ENCODE data around the gene ZNF358. TPM values are rescaled to one million over a fixed set of nuclear protein-coding genes. Genes with fewer than 3 reads are reported as not detected.

Gene ZNF358
- total and polyA plus RNA-seq, 7 donors: 29.3 to 120 (median 64.5) TPM

DNA sequence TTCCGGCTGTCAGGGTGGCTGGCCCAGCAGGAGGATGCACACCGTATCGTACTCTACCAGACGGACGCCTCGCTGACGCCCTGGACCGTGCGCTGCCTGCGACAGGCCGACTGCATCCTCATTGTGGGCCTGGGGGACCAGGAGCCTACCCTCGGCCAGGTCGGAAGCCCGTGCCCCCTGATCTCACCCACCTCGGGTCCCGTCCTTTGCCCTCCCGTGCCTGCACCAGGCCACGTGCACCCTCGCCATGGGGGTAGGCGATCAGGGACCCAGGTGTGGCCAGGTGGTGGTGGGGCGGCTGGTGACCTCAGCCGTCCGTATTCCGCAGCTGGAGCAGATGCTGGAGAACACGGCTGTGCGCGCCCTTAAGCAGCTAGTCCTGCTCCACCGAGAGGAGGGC is 38.7 kb downstream of the ZNF358 start:
- DNase-seq: no peak
- intact Hi-C loops (cut with DNase I): no loop called here
- TF ChIP-seq EP300 (IDR thresholded peaks at IDR 0.05): no peak
- H3K27ac ChIP-seq: no peak overlapping the region
- H3K9me3 ChIP-seq: no peaks in the 10 kb centered on the region
- 93 to 94% methylated on average over 28 of the region's 28 CpGs for WGBS, 2 donors
- H3K27me3 ChIP-seq: no peaks in the 10 kb centered on the region
- peaks cover 30 to 82% (median 59%) of the 10 kb centered on the region in 4 donors for H3K36me3 ChIP-seq
- H3K4me1 ChIP-seq: peaks cover 0 to 11% (median 11%) of the 10 kb centered on the region in 4 donors
- no peak overlapping the region for H3K4me3 ChIP-seq

DNA sequence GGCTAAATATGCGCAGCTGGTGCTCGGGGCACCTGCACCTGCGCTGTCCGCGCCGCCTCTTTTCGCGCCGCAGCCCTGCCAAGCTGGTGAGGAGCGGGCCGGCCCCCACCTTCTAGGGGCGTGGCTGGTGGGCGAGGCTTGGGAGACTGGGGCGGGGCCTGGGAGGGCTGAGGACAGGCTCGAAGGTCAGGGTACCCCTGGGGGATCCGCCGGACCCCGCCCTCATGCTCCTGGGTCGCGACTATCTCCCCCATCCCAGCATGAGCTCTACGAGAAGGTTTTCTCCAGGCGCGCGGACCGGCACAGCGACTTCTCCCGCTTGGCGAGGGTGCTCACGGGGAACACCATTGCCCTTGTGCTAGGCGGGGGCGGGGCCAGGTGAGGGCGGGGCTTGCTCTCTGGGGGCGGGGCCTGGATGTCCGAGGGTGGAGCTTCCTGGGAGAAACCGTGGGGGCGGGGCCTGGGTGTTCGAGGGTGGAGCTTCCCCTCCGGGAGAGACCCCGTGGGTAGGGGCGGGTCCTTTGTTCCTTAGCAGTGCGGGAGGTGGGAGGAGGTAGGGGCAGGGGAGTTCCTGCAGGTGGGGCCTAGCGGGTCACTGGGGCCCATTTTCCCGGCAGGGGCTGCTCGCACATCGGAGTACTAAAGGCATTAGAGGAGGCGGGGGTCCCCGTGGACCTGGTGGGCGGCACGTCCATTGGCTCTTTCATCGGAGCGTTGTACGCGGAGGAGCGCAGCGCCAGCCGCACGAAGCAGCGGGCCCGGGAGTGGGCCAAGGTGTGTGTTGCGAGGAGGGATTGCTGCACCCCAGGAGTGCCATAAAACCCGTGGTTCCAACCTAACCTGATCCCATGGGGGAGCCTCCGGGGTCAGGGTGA is 39.3 kb downstream of the ZNF358 start:
- Histone ChIP-seq H3K27ac (no peak overlapping the region), H3K36me3 (peaks cover 28 to 83% (median 61%) of the 10 kb centered on the region in 4 donors), H3K27me3 (no peaks in the 10 kb centered on the region), H3K9me3 (no peaks in the 10 kb centered on the region), H3K4me3 (no peak overlapping the region), H3K4me1 (peaks cover 0 to 11% (median 11%) of the 10 kb centered on the region in 4 donors)
- 83 to 86% methylated on average over 62 of the region's 62 CpGs for WGBS, 2 donors
- no peak for DNase-seq
- TF ChIP-seq, protein P1, sequence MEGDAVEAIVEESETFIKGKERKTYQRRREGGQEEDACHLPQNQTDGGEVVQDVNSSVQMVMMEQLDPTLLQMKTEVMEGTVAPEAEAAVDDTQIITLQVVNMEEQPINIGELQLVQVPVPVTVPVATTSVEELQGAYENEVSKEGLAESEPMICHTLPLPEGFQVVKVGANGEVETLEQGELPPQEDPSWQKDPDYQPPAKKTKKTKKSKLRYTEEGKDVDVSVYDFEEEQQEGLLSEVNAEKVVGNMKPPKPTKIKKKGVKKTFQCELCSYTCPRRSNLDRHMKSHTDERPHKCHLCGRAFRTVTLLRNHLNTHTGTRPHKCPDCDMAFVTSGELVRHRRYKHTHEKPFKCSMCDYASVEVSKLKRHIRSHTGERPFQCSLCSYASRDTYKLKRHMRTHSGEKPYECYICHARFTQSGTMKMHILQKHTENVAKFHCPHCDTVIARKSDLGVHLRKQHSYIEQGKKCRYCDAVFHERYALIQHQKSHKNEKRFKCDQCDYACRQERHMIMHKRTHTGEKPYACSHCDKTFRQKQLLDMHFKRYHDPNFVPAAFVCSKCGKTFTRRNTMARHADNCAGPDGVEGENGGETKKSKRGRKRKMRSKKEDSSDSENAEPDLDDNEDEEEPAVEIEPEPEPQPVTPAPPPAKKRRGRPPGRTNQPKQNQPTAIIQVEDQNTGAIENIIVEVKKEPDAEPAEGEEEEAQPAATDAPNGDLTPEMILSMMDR (IDR thresholded peaks at IDR 0.05): no peak
- no peak for TF ChIP-seq POLR2A (IDR thresholded peaks at IDR 0.05)
- TF ChIP-seq EP300 (IDR thresholded peaks at IDR 0.05): no peak
- no peak for TF ChIP-seq POLR2AphosphoS5 (IDR thresholded peaks at IDR 0.05)
- intact Hi-C loops (cut with DNase I): no loop called here

DNA sequence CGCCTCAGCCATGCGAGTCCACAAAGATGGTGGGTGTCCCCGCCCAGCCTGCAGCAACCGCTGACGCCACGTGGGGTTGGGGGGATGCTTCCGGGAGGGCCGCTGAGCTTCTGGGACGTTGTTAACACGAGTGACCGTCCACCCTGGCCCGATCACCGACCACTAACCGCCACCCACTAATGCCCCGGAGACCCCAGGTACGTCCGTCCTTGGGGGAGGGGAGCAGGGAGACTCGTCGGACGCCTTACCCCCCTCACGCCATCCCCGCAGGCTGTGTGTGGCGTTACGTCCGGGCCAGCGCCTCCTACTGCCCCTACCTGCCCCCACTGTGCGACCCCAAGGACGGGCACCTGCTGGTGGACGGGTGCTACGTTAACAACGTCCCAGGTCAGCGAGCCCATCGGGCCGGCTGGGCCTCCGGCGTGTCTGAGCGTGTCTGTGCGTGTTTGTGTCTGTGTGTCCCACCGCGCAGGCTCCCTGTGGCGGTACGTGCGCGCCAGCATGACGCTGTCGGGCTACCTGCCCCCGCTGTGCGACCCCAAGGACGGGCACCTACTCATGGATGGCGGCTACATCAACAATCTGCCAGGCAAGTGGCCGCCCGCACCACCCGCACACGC is 40.9 kb downstream of the ZNF358 start:
- Histone ChIP-seq H3K27ac (no peak overlapping the region), H3K4me1 (peaks cover 0 to 1% (median under 1%) of the 10 kb centered on the region in 4 donors), H3K4me3 (no peak overlapping the region), H3K27me3 (no peaks in the 10 kb centered on the region), H3K9me3 (no peaks in the 10 kb centered on the region), H3K36me3 (peaks cover 30 to 92% (median 67%) of the 10 kb centered on the region in 4 donors)
- intact Hi-C loops (cut with DNase I): no loop called here
- no peak for DNase-seq
- WGBS, 2 donors: 96 to 97% methylated on average over 54 of the region's 54 CpGs
- TF ChIP-seq EP300 (IDR thresholded peaks at IDR 0.05): no peak
- TF ChIP-seq POLR2AphosphoS5 (IDR thresholded peaks at IDR 0.05): no peak
- no peak for TF ChIP-seq POLR2A (IDR thresholded peaks at IDR 0.05)
- TF ChIP-seq, protein P1 (IDR thresholded peaks at IDR 0.05): no peak

DNA sequence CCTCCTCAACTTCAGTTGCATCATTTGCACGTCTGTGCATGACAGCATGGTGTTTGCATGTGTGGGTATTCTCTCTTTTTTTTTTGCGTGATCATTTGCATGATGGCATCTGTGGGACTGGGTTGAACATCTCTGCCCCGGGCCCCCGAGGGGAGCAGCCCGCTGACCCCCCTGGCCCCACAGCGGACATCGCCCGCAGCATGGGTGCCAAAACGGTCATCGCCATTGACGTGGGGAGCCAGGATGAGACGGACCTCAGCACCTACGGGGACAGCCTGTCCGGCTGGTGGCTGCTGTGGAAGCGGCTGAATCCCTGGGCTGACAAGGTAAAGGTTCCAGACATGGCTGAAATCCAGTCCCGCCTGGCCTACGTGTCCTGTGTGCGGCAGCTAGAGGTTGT is 42.8 kb downstream of the ZNF358 start:
- H3K9me3 ChIP-seq: no peaks in the 10 kb centered on the region
- no peak overlapping the region for H3K27ac ChIP-seq
- H3K4me1 ChIP-seq: no peaks in the 10 kb centered on the region
- WGBS, 2 donors: 91 to 94% methylated on average over 18 of the region's 18 CpGs
- H3K27me3 ChIP-seq: no peaks in the 10 kb centered on the region
- TF ChIP-seq EP300 (IDR thresholded peaks at IDR 0.05): no peak
- no peak for TF ChIP-seq POLR2AphosphoS5 (IDR thresholded peaks at IDR 0.05)
- TF ChIP-seq, protein P1 (IDR thresholded peaks at IDR 0.05): no peak
- TF ChIP-seq POLR2A (IDR thresholded peaks at IDR 0.05): no peak
- intact Hi-C loops (cut with DNase I): no loop called here
- no peak for DNase-seq
- H3K36me3 ChIP-seq: peaks cover 30 to 82% (median 65%) of the 10 kb centered on the region in 4 donors
- no peak overlapping the region for H3K4me3 ChIP-seq

DNA sequence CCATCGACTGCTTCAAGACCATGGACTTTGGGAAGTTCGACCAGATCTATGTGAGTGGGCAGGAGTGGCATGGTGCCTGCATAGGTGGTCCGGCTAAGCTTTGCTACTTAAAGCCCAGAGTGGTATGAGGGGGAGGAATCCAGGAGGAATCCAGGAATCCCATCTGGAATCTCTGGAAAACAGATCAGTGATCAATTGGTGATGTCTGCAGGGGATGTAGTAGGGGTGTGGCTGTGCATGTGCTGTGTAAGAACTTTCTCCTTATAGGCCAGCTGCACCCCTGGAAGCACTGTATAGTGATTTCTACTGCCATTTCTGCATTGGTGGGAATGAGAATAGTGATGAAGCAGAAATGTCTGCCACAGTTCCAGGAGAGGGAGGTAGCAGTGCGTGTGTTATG is 43.2 kb downstream of the ZNF358 start:
- TF ChIP-seq EP300 (IDR thresholded peaks at IDR 0.05): no peak
- TF ChIP-seq POLR2AphosphoS5 (IDR thresholded peaks at IDR 0.05): no peak
- no peak for TF ChIP-seq POLR2A (IDR thresholded peaks at IDR 0.05)
- TF ChIP-seq, protein P1 (IDR thresholded peaks at IDR 0.05): no peak
- H3K4me1 ChIP-seq: no peaks in the 10 kb centered on the region
- no peak for DNase-seq
- H3K36me3 ChIP-seq: peaks cover 30 to 77% (median 63%) of the 10 kb centered on the region in 4 donors
- H3K9me3 ChIP-seq: no peaks in the 10 kb centered on the region
- no peaks in the 10 kb centered on the region for H3K27me3 ChIP-seq
- 63 to 96% methylated on average over 4 of the region's 4 CpGs for whole genome bisulfite sequencing, 2 donors
- H3K27ac ChIP-seq: no peak overlapping the region
- H3K4me3 ChIP-seq: no peak overlapping the region
- intact Hi-C loops (cut with DNase I): no loop called here

Measured in sigmoid colon (tissue), 7 donors.